H9 (cell line): Measurements from ENCODE around the gene ZNRF1. TPM values are rescaled to one million over a fixed set of nuclear protein-coding genes. Genes with fewer than 3 reads are reported as not detected.

Experiments used
- DNase-seq: peaks from one replicate; pipeline ENCODE4 v3.0.0-alpha.2; 2017
- H2AFZ ChIP-seq: one replicate; pipeline ENCODE4 v1.6.1; 2013; ENCODE audit warnings: mild to moderate bottlenecking, low read length, control low read depth, moderate library complexity
- H2AK5ac ChIP-seq: 2 replicates; pipeline ENCODE4 v1.6.1; 2013; ENCODE audit warnings: low read length, control low read depth, mixed read lengths; ENCODE audit not compliant: insufficient read length
- H2BK120ac ChIP-seq: one replicate; pipeline ENCODE4 v1.6.1; 2013; ENCODE audit warnings: low read depth, mild to moderate bottlenecking, low read length, control low read depth, inconsistent platforms; ENCODE audit not compliant: poor library complexity, severe bottlenecking
- H2BK12ac ChIP-seq: 2 replicates; pipeline ENCODE4 v1.6.1; 2013; ENCODE audit warnings: low read length, control low read depth, mixed read lengths, low read depth; ENCODE audit not compliant: insufficient read length
- H2BK15ac ChIP-seq: 2 replicates; pipeline ENCODE4 v1.6.1; 2013; ENCODE audit warnings: low read depth, low read length, control low read depth
- H2BK20ac ChIP-seq: one replicate; pipeline ENCODE4 v1.6.1; 2013; ENCODE audit warnings: low read depth, mild to moderate bottlenecking, low read length, control low read depth, inconsistent platforms; ENCODE audit not compliant: poor library complexity, severe bottlenecking
- H2BK5ac ChIP-seq: 2 replicates; pipeline ENCODE4 v1.6.1; 2013; ENCODE audit warnings: low read length, control low read depth, mixed read lengths; ENCODE audit not compliant: insufficient read length
- H3K14ac ChIP-seq: 2 replicates; pipeline ENCODE4 v1.6.1; 2013; ENCODE audit warnings: low read length, control low read depth; ENCODE audit not compliant: insufficient read depth
- H3K18ac ChIP-seq: 2 replicates; pipeline ENCODE4 v1.6.1; 2013; ENCODE audit warnings: low read depth, mild to moderate bottlenecking, mixed read lengths, low read length, control low read depth; ENCODE audit not compliant: insufficient read length
- H3K23ac ChIP-seq: 2 replicates; pipeline ENCODE4 v1.6.1; 2013; ENCODE audit warnings: low read length, control low read depth, mixed read lengths, low read depth; ENCODE audit not compliant: insufficient read length
- H3K23me2 ChIP-seq: 2 replicates; pipeline ENCODE4 v1.6.1; 2013; ENCODE audit warnings: low read depth, mild to moderate bottlenecking, mixed read lengths, low read length, control low read depth; ENCODE audit not compliant: insufficient read length, poor library complexity, severe bottlenecking
- H3K27ac ChIP-seq: 2 replicates; pipeline ENCODE4 v1.5.1; 2013; ENCODE audit warnings: low read length, control low read depth, mixed read lengths, low read depth; ENCODE audit not compliant: insufficient read length
- H3K27me3 ChIP-seq: 2 replicates; pipeline ENCODE4 v1.6.1; 2013; ENCODE audit warnings: low read length, control low read depth, inconsistent platforms; ENCODE audit not compliant: insufficient read depth
- H3K4ac ChIP-seq: 2 replicates; pipeline ENCODE4 v1.6.1; 2013; ENCODE audit warnings: low read depth, mild to moderate bottlenecking, control low read depth, inconsistent platforms, low read length, moderate library complexity
- H3K4me1 ChIP-seq: 2 replicates; pipeline ENCODE4 v1.6.1; 2013; ENCODE audit warnings: low read length, control low read depth, inconsistent platforms; ENCODE audit not compliant: insufficient read depth
- H3K4me2 ChIP-seq: 2 replicates; pipeline ENCODE4 v1.6.1; 2013; ENCODE audit warnings: low read length, control low read depth, mixed read lengths; ENCODE audit not compliant: insufficient read length, insufficient read depth
- H3K56ac ChIP-seq: 2 replicates; pipeline ENCODE4 v1.6.1; 2013; ENCODE audit warnings: low read depth, mild to moderate bottlenecking, mixed read lengths, low read length, control low read depth; ENCODE audit not compliant: insufficient read length
- H3K79me1 ChIP-seq: 2 replicates; pipeline ENCODE4 v1.6.1; 2013; ENCODE audit warnings: low read depth, mild to moderate bottlenecking, moderate library complexity, low read length, control low read depth, inconsistent platforms; ENCODE audit not compliant: insufficient read depth, poor library complexity, severe bottlenecking
- H3K79me2 ChIP-seq: 2 replicates; pipeline ENCODE4 v1.6.1; 2013; ENCODE audit warnings: low read length, control low read depth, inconsistent platforms; ENCODE audit not compliant: insufficient read depth
- H3K9ac ChIP-seq: 2 replicates; pipeline ENCODE4 v1.6.1; 2013; ENCODE audit warnings: low read length, control low read depth, mixed read lengths; ENCODE audit not compliant: insufficient read length; ENCODE audit errors: extremely low read depth
- H3K9me3 ChIP-seq: one replicate; pipeline ENCODE4 v1.6.1; 2013; ENCODE audit warnings: low read depth, low read length, inconsistent platforms; ENCODE audit not compliant: control insufficient read depth
- H3T11ph ChIP-seq: one replicate; pipeline ENCODE4 v1.6.1; 2013; ENCODE audit warnings: mild to moderate bottlenecking, low read length, control low read depth, inconsistent platforms
- H4K20me1 ChIP-seq: one replicate; pipeline ENCODE4 v1.6.1; 2013; ENCODE audit not compliant: control insufficient read depth, insufficient read length, insufficient read depth
- H4K5ac ChIP-seq: 2 replicates; pipeline ENCODE4 v1.6.1; 2013; ENCODE audit warnings: low read depth, mild to moderate bottlenecking, mixed read lengths, low read length, control low read depth; ENCODE audit not compliant: insufficient read length
- H4K8ac ChIP-seq: replicated peaks from 2 replicates; pipeline ENCODE4 v1.6.1; 2013; ENCODE audit warnings: low read length, control low read depth, mixed read lengths, low read depth; ENCODE audit not compliant: insufficient read length
- H4K91ac ChIP-seq: 2 replicates; pipeline ENCODE4 v1.6.1; 2013; ENCODE audit warnings: low read depth, mild to moderate bottlenecking, moderate library complexity, mixed read lengths, low read length, control low read depth; ENCODE audit not compliant: insufficient read length
- H3K27ac Mint-ChIP-seq, 3 experiments: 2 replicates in 2 of 3; 3 replicates in 1 of 3; pipeline ENCODE4 v1.8.0; 2020 to 2021; ENCODE audit warnings: mixed read lengths in 3 of 3, mild to moderate bottlenecking in 1 of 3, moderate library complexity in 1 of 3
- H3K27me3 Mint-ChIP-seq: 2 replicates; pipeline ENCODE4 v1.8.0; 2021; ENCODE audit warnings: low read depth, mild to moderate bottlenecking, moderate library complexity, mixed read lengths
- H3K36me3 Mint-ChIP-seq, 3 experiments: 2 replicates in 2 of 3; 3 replicates in 1 of 3; pipeline ENCODE4 v1.8.0; 2020 to 2021; ENCODE audit warnings: low read depth in 3 of 3, mixed read lengths in 3 of 3; ENCODE audit not compliant: insufficient read depth in 1 of 3
- H3K4me1 Mint-ChIP-seq, 2 experiments: 2 replicates each; pipeline ENCODE4 v1.8.0; 2020; ENCODE audit warnings: mixed read lengths in 2 of 2
- H3K4me3 Mint-ChIP-seq, 2 experiments: 2 replicates in 1 of 2; 3 replicates in 1 of 2; pipeline ENCODE4 v1.8.0; 2020 to 2021; ENCODE audit warnings: mild to moderate bottlenecking in 2 of 2, mixed read lengths in 2 of 2, moderate library complexity in 1 of 2
- H3K9me3 Mint-ChIP-seq, 2 experiments: 2 replicates in 1 of 2; 3 replicates in 1 of 2; pipeline ENCODE4 v1.8.0; 2020; ENCODE audit warnings: mild to moderate bottlenecking in 2 of 2, mixed read lengths in 2 of 2, moderate library complexity in 1 of 2
- CTCF ChIP-seq: fragments of 200-600 bp; sonication (generic); conservative IDR thresholded peaks from 3 replicates; pipeline ENCODE4 v1.8.0; 2021; ENCODE audit warnings: antibody characterized with exemption, mild to moderate bottlenecking
- WGBS: extraction: QIAGEN DNeasy Blood & Tissue Kit; methylation state at CpG from one replicate; pipeline ENCODE4 v1.1.7; 2013; ENCODE audit warnings: missing lambda C conversion rate, low lambda C conversion rate, mixed read lengths; ENCODE audit not compliant: insufficient read length; ENCODE audit errors: extremely low coverage; 5-methylcytosine and 5-hydroxymethylcytosine counted together
- total RNA-seq: library from RNA; stranded (reverse); gene quantifications from 2 replicates; pipeline ENCODE4 v1.2.1, GENCODE V29; 2021

The ZNRF1 gene
- total RNA-seq, 1 experiment from 2014 or later = 49.6 TPM

DNA sequence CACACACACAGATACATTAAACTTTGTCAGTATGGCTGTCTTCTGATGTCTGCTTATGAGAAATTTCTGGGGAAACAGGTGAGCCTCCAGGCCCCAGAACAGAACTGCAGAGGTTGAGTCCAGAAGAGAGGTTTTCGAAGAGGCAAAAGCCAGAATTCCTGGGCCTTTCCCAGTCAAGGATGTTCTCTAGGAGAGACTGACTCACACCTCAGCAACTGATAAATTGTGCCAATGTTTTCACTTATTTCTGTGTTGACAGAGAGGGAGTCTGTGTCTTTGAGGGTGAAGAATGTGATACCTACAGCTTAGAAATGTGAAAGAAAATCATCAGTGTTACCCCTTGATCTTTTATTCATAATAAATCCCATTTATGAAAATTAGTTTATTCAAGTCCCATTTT is 87.5 kb downstream of the ZNRF1 start:
- peaks cover 2 to 13% (median 5%) of the 10 kb centered on the region in 3 experiments; a peak in 5 of 7 replicates for H3K36me3 Mint-ChIP-seq
- Histone ChIP-seq H3K18ac (no peak overlapping the region), H3K56ac (no peak overlapping the region), H2AK5ac (no peak overlapping the region), H3K23ac (no peak overlapping the region), H2BK120ac (no peak overlapping the region), H3T11ph (no peak overlapping the region), H3K9ac (no peak overlapping the region), H3K14ac (no peak overlapping the region), H3K27me3 (no peaks in the 10 kb centered on the region), H4K5ac (no peak overlapping the region), H3K79me2 (peaks cover 3% of the 10 kb centered on the region; the same call in 1 of the 2 replicates), H2BK15ac (no peak overlapping the region), H4K8ac (no peak overlapping the region), H3K9me3 (no peaks in the 10 kb centered on the region), H3K4me2 (no peak overlapping the region), H4K91ac (no peak overlapping the region), H2BK5ac (no peak overlapping the region), H2AFZ (no peak overlapping the region), H3K23me2 (no peaks in the 10 kb centered on the region), H3K79me1 (peaks cover 4% of the 10 kb centered on the region), H3K4me1 (peaks cover 5% of the 10 kb centered on the region), H4K20me1 (no peaks in the 10 kb centered on the region), H3K27ac (no peak overlapping the region), H2BK20ac (no peak overlapping the region), H2BK12ac (no peak overlapping the region), H3K4ac (no peak overlapping the region)
- no peaks in the 10 kb centered on the region for H3K9me3 Mint-ChIP-seq
- H3K4me3 Mint-ChIP-seq = no peak overlapping the region
- peaks cover 38 to 44% of the 10 kb centered on the region in 2 experiments for H3K4me1 Mint-ChIP-seq
- DNase-seq = no peak
- no peak overlapping the region; a peak in 1 of 7 replicates for H3K27ac Mint-ChIP-seq
- H3K27me3 Mint-ChIP-seq = no peaks in the 10 kb centered on the region
- no CpG with 5 or more reads among the region's 1 CpG for WGBS
- TF ChIP-seq CTCF = no peak
